Endometrial microvascular endothelial cells (primary cell): ENCODE results near the gene AFAP1. TPM values are rescaled to one million over a fixed set of nuclear protein-coding genes. Genes with fewer than 3 reads are reported as not detected.

Source experiments
- in situ Hi-C: cut with HindIII; loops from 2 replicates; pipeline ENCODE4 v1.10.0; 2017; ENCODE audit warnings: low sequenced_read_pairs, low pct_unique_long_range_greater_than_20kb; ENCODE audit errors: inconsistent ontology term
- total RNA-seq: library from RNA; depleted of rRNA; stranded (reverse); fragments of >200 nt; gene quantifications from one replicate; pipeline ENCODE4 v1.2.3, GENCODE V29; 2015; ENCODE audit errors: inconsistent ontology term

AFAP1 gene
- total RNA-seq, 1 donor from 2014 or later, result 95.8 TPM

- in situ Hi-C loops, result no loop called here
Measured at GRCh38 chr4:7885216-7886006, 54.2 kb downstream of the AFAP1 start.

GRCh38 chr4:7880683-7881082 is 59.0 kb downstream of the AFAP1 start:
- in situ Hi-C loops, result no loop called here

- in situ Hi-C loops, result no loop called here
Measured at GRCh38 chr4:7879127-7879526, 60.5 kb downstream of the AFAP1 start.

- in situ Hi-C loops, result no loop called here
Measured at GRCh38 chr4:7878323-7878722, 61.3 kb downstream of the AFAP1 start.

GRCh38 chr4:7877176-7877575 is 62.5 kb downstream of the AFAP1 start:
- in situ Hi-C loops, result no loop called here

GRCh38 chr4:7876201-7876875 is 63.3 kb downstream of the AFAP1 start:
- in situ Hi-C loops, result no loop called here

GRCh38 chr4:7874838-7875237 is 64.8 kb downstream of the AFAP1 start:
- in situ Hi-C loops, result no loop called here

GRCh38 chr4:7873881-7874280 is 65.8 kb downstream of the AFAP1 start:
- in situ Hi-C loops, result no loop called here

- in situ Hi-C loops, result no loop called here
Measured at GRCh38 chr4:7872264-7872771, 67.3 kb downstream of the AFAP1 start.

GRCh38 chr4:7871356-7871755 is 68.3 kb downstream of the AFAP1 start:
- in situ Hi-C loops, result no loop called here

- in situ Hi-C loops, result no loop called here
Measured at GRCh38 chr4:7868892-7869471, 70.7 kb downstream of the AFAP1 start.

- in situ Hi-C loops, result no loop called here
Measured at GRCh38 chr4:7868436-7868775, 71.3 kb downstream of the AFAP1 start.

- in situ Hi-C loops, result no loop called here
Measured at GRCh38 chr4:7867701-7868435, 71.8 kb downstream of the AFAP1 start.

- in situ Hi-C loops, result no loop called here
Measured at GRCh38 chr4:7867191-7867590, 72.5 kb downstream of the AFAP1 start.

GRCh38 chr4:7865533-7865932 is 74.1 kb downstream of the AFAP1 start:
- in situ Hi-C loops, result no loop called here

- in situ Hi-C loops, result no loop called here
Measured at GRCh38 chr4:7864685-7865084, 75.0 kb downstream of the AFAP1 start.

GRCh38 chr4:7863911-7864681 is 75.6 kb downstream of the AFAP1 start:
- in situ Hi-C loops, result no loop called here

GRCh38 chr4:7862561-7863192 is 77.0 kb downstream of the AFAP1 start:
- in situ Hi-C loops, result no loop called here
